GM12873 (cell line): ENCODE data around the gene DOCK6.

Experiments
- CTCF ChIP-seq: IDR thresholded peaks from 2 replicates; pipeline ENCODE4 v1.5.1; 2012; ENCODE audit warnings: low read depth, mild to moderate bottlenecking, moderate library complexity, low read length, control low read depth; ENCODE audit not compliant: insufficient read depth; ENCODE audit errors: missing control alignments

The DOCK6 gene

GRCh38 chr19:11269408-11269807 is 7.1 kb upstream of the DOCK6 start:
- no peak for TF ChIP-seq CTCF

- no peak for TF ChIP-seq CTCF
Observed at GRCh38 chr19:11268783-11269267, 6.5 kb upstream of the DOCK6 start.

GRCh38 chr19:11267316-11268085 is 5.2 kb upstream of the DOCK6 start:
- TF ChIP-seq CTCF = no peak

- TF ChIP-seq CTCF = no peak
Observed at GRCh38 chr19:11265785-11266236, 3.5 kb upstream of the DOCK6 start.

- no peak for TF ChIP-seq CTCF
Observed at GRCh38 chr19:11265177-11265784, 3.0 kb upstream of the DOCK6 start.

- TF ChIP-seq CTCF = no peak
Observed at GRCh38 chr19:11264452-11265176, 2.3 kb upstream of the DOCK6 start.

- TF ChIP-seq CTCF = no peak
Observed at GRCh38 chr19:11263726-11264125, 1.4 kb upstream of the DOCK6 start.
